Activated naive CD8-positive, alpha-beta T cell (primary cell): ENCODE data around the gene ZNF267.
"Not testable (repeated sequence)": the region's sequence is repeated elsewhere in the genome, so short reads cannot be mapped to it uniquely, and the experiment has no call there.

Experiments
- H3K27ac Mint-ChIP-seq: one replicate; pipeline ENCODE4 v1.8.0; 2021; ENCODE audit warnings: mixed read lengths
- H3K27me3 Mint-ChIP-seq: one replicate; pipeline ENCODE4 v1.8.0; 2021; ENCODE audit warnings: mixed read lengths
- H3K36me3 Mint-ChIP-seq: one replicate; pipeline ENCODE4 v1.8.0; 2021; ENCODE audit warnings: mixed read lengths
- H3K4me1 Mint-ChIP-seq: one replicate; pipeline ENCODE4 v1.8.0; 2021; ENCODE audit warnings: low read depth, mixed read lengths
- H3K4me3 Mint-ChIP-seq: one replicate; pipeline ENCODE4 v1.8.0; 2021; ENCODE audit warnings: mild to moderate bottlenecking, mixed read lengths
- H3K9me3 Mint-ChIP-seq: one replicate; pipeline ENCODE4 v1.8.0; 2021; ENCODE audit warnings: low read depth, mixed read lengths

ZNF267 gene

GRCh38 chr16:31904571-31904970 lies 31.0 kb downstream of the ZNF267 start:
- Mint-ChIP-seq H3K4me1 (peaks cover 25% of the 10 kb centered on the region), H3K36me3 (peaks cover 53% of the 10 kb centered on the region), H3K9me3 (peaks cover 17% of the 10 kb centered on the region)
- H3K4me3 Mint-ChIP-seq, H3K27me3 Mint-ChIP-seq, H3K27ac Mint-ChIP-seq: not testable (repeated sequence)

DNA sequence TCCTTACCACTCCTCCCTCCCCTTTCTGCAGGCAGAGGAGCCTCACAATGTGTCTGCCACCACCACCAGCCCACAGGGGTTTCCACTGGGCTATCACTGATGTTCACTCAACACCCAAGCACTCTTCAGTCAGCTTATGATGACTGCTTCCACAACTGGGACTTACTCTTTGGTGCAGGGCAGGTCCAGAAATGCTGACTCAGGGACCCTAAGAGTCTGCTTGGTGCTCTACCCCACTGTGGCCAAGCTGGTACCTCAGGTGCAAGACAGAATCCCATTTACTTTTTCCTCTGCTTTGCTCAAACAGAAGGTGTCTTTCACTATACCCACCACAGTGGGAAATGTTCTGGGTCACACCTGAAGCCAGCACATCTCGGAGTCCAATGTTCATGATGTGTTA lies 40.1 kb downstream of the ZNF267 start:
- Mint-ChIP-seq H3K4me3 (no peak overlapping the region), H3K27ac (no peak overlapping the region), H3K4me1 (peaks cover 12% of the 10 kb centered on the region), H3K36me3 (peaks cover 85% of the 10 kb centered on the region), H3K27me3 (no peaks in the 10 kb centered on the region), H3K9me3 (peaks cover 51% of the 10 kb centered on the region)

DNA sequence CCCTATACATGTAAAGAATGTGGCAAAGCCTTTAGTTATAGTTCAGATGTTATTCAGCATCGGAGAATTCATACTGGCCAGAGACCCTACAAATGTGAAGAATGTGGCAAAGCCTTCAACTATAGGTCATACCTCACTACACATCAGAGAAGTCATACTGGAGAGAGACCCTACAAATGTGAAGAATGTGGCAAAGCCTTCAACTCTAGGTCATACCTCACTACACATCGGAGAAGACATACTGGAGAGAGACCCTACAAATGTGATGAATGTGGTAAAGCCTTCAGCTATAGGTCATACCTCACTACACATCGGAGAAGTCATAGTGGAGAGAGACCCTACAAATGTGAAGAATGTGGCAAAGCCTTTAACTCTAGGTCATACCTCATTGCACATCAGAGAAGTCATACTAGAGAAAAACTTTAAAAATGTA lies 42.5 kb downstream of the ZNF267 start:
- Mint-ChIP-seq H3K36me3 (peaks cover 75% of the 10 kb centered on the region), H3K4me3 (peak overlapping the region; percentile 3), H3K27ac (peak overlapping the region; percentile 37), H3K9me3 (peaks cover 38% of the 10 kb centered on the region), H3K4me1 (peaks cover 6% of the 10 kb centered on the region), H3K27me3 (no peaks in the 10 kb centered on the region)

DNA sequence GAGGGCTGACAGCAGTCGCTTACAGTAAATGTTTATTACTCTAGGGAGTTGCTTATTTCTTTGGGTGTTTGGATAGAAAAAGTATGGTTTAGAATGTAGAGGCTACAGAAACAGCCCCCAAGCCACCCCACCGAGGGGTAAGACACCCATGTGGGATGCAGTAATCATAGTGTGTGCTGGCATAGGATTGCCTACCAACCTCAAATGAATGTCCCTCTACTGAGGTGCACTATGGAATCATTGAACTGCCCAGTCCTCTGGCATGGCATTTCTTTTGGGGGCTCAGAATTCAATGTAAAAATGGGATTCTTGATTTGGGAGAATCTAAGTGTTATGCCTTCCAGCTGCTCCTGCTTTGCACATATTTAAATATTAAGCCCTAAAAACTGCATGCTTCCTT lies 46.8 kb downstream of the ZNF267 start:
- peaks cover 21% of the 10 kb centered on the region for H3K9me3 Mint-ChIP-seq
- H3K27ac Mint-ChIP-seq: peak overlapping the region; percentile 54
- no peaks in the 10 kb centered on the region for H3K4me1 Mint-ChIP-seq
- no peak overlapping the region for H3K4me3 Mint-ChIP-seq
- peaks cover 49% of the 10 kb centered on the region for H3K36me3 Mint-ChIP-seq
- no peaks in the 10 kb centered on the region for H3K27me3 Mint-ChIP-seq

DNA sequence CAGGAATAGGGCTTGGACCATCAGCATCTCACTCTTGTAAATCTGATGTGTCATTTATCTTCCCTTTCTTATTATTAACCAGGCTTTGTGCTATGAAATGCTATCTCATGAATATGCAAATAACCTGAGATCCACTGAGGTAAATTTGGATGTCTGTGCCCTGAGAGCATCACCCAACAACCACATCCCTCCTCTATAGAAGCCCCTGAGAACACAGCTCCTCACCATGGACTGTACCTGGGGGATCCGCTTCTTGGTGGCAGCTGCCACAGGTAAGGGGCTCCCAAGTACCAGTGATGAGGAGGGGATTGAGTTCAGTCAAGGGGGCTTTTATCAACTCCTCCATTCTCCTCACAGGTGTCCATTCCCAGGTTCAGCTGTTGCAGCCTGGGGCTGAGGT lies 78.2 kb downstream of the ZNF267 start:
- H3K27ac Mint-ChIP-seq, H3K4me1 Mint-ChIP-seq, H3K4me3 Mint-ChIP-seq, H3K36me3 Mint-ChIP-seq, H3K9me3 Mint-ChIP-seq, H3K27me3 Mint-ChIP-seq: not testable (repeated sequence)

DNA sequence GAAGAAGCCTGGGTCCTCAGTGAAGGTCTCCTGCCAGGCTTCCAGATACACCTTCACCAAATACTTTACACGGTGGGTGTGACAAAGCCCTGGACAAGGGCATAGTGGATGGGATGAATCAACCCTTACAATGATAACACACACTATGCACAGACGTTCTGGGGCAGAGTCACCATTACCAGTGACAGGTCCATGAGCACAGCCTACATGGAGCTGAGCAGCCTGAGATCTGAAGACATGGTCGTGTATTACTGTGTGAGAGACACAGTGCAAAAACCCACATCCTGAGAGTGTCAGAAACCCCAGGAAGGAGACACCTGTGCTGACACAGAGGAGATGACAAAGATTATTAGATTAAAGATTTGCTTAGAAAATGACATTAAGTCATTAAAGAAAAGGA lies 78.6 kb downstream of the ZNF267 start:
- H3K27me3 Mint-ChIP-seq, H3K4me1 Mint-ChIP-seq, H3K36me3 Mint-ChIP-seq, H3K4me3 Mint-ChIP-seq, H3K9me3 Mint-ChIP-seq, H3K27ac Mint-ChIP-seq: not testable (repeated sequence)

- H3K9me3 Mint-ChIP-seq, H3K27me3 Mint-ChIP-seq, H3K4me3 Mint-ChIP-seq, H3K4me1 Mint-ChIP-seq, H3K36me3 Mint-ChIP-seq, H3K27ac Mint-ChIP-seq: not testable (repeated sequence)
Observed at GRCh38 chr16:31956221-31956620, 82.6 kb downstream of the ZNF267 start.

DNA sequence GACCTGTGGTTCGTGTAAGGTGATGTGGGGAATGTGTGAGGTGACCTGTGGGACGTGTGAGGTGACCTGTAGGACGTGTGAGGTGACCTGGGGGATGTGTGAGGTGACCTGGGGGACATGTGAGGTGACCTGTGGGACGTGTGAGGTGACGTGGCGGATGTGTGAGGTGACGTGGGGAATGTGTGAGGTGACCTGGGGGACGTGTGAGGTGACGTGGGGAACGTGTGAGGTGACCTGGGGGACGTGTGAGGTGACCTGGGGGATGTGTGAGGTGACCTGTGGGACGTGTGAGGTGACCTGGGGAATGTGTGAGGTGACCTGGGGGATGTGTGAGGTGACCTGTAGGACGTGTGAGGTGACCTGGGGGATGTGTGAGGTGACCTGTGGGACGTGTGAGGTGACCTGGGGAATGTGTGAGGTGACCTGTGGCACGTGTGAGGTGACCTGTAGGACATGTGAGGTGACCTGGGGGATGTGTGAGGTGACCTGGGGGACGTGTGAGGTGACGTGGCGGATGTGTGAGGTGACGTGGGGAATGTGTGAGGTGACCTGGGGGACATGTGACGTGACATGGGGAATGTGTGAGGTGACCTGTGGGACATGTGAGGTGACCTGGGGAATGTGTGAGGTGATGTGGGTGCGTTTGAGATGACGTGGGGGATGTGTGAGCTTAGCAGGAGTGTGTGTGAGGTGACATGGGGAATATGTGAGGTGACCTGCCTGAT lies 86.7 kb downstream of the ZNF267 start:
- H3K27me3 Mint-ChIP-seq, H3K4me1 Mint-ChIP-seq, H3K9me3 Mint-ChIP-seq, H3K27ac Mint-ChIP-seq, H3K36me3 Mint-ChIP-seq, H3K4me3 Mint-ChIP-seq: not testable (repeated sequence)
